ENCODE results near the gene SLC38A10. TPM values are rescaled to one million over a fixed set of nuclear protein-coding genes. Genes with fewer than 3 reads are reported as not detected.

The SLC38A10 gene
- total RNA-seq, 4 donors from 2014 or later, result 37.8 to 49.8 (median 45.3) TPM

DNA sequence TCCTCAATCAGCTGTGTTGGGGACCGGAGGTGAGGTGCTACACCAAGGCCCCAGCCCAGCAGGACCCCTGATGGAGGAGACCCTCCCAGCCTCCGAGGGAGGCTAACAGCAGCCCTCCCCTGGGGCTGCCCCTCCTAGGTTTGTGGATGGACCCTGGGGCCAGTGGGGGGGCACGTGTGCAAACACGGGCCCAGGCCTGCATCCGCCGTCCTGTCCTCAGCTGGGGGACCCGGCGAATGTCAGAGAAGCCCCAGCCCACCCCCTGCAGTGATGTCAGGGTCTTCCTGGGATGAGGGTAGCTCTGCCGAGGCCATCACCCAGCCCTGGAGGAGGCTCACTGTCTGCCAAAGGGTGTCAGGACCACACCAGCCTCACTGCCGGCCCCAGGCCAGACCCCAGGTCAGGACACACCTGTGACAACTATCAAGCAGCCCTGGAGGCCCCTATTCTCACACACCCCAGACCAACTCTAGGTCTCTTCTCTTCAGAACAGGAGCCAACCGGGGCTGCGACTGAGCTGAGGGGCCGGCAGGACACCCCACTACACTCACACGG is 99.1 kb downstream of the SLC38A10 start:
- H3K36me3 ChIP-seq, result peaks cover 0 to 37% (median 0%) of the 10 kb centered on the region in 3 donors
- 100% methylated on average over 1 of the region's 14 CpGs; no CpG with 5 or more reads in 1 of the 2 donors for WGBS, 2 donors
- H3K4me1 ChIP-seq, result peaks cover 0 to 31% (median 0%) of the 10 kb centered on the region in 3 donors
- intact Hi-C loops (cut with DNase I), result no loop called here
- DNase-seq, result no peak
- H3K4me3 ChIP-seq, result no peak overlapping the region
- no peaks in the 10 kb centered on the region for H3K27me3 ChIP-seq
- H3K27ac ChIP-seq, result no peak overlapping the region
- H3K9me3 ChIP-seq, result no peaks in the 10 kb centered on the region
- TF ChIP-seq, protein P1, sequence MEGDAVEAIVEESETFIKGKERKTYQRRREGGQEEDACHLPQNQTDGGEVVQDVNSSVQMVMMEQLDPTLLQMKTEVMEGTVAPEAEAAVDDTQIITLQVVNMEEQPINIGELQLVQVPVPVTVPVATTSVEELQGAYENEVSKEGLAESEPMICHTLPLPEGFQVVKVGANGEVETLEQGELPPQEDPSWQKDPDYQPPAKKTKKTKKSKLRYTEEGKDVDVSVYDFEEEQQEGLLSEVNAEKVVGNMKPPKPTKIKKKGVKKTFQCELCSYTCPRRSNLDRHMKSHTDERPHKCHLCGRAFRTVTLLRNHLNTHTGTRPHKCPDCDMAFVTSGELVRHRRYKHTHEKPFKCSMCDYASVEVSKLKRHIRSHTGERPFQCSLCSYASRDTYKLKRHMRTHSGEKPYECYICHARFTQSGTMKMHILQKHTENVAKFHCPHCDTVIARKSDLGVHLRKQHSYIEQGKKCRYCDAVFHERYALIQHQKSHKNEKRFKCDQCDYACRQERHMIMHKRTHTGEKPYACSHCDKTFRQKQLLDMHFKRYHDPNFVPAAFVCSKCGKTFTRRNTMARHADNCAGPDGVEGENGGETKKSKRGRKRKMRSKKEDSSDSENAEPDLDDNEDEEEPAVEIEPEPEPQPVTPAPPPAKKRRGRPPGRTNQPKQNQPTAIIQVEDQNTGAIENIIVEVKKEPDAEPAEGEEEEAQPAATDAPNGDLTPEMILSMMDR (IDR thresholded peaks at IDR 0.05), result no peak
- TF ChIP-seq POLR2A (IDR thresholded peaks at IDR 0.05), result no peak

Other genes with a start within 250 kb of the SLC38A10 start
- not detected for gene PVALEF, start 129.8 kb downstream of the SLC38A10 start, total RNA-seq
- gene AATK, start 129.1 kb downstream of the SLC38A10 start, total RNA-seq, result 1 to 10 TPM in 1 of 4 donors, under 1 TPM in 2, not detected in 1; 0.57 to 1.5 (median 0.70) TPM
- 1 to 10 TPM; 5.5 to 8.1 (median 6.0) TPM for gene CEP131, start 72.3 kb downstream of the SLC38A10 start, total RNA-seq
- 10 to 100 TPM; 16.7 to 42.9 (median 23.3) TPM for gene TEPSIN, start 56.3 kb downstream of the SLC38A10 start, total RNA-seq
- gene NDUFAF8, start 56.0 kb downstream of the SLC38A10 start, total RNA-seq, result 10 to 100 TPM; 22.0 to 67.0 (median 34.3) TPM
- 10 to 100 TPM in 1 of 4 donors, 1 to 10 TPM in 3; 3.8 to 10.6 (median 5.4) TPM for gene BAHCC1, start 100.2 kb upstream of the SLC38A10 start, total RNA-seq
- 1,000 to 10,000 TPM; 3,349 to 6,664 (median 4,433) TPM for gene ACTG1, start 217.5 kb upstream of the SLC38A10 start, total RNA-seq
- gene FSCN2, start 233.1 kb upstream of the SLC38A10 start, total RNA-seq, result 1 to 10 TPM in 3 of 4 donors, not detected in 1; 1.1 to 2.3 (median 1.8) TPM